Suppressor macrophage treated with lipopolysaccharide for 4 hours (primary cell): ENCODE results near the gene CACNA2D3.

Experiments
- DNase-seq: peaks from one replicate; pipeline ENCODE4 v3.0.0-alpha.2; 2020

CACNA2D3 gene

GRCh38 chr3:54541369-54541768, 419.0 kb downstream of the CACNA2D3 start:
- no peak for DNase-seq

GRCh38 chr3:54543446-54543845, 421.1 kb downstream of the CACNA2D3 start:
- DNase-seq, result no peak

- DNase-seq, result no peak
Measured at GRCh38 chr3:54547051-54547450, 424.7 kb downstream of the CACNA2D3 start.

- DNase-seq, result no peak
Measured at GRCh38 chr3:54547846-54548245, 425.5 kb downstream of the CACNA2D3 start.

GRCh38 chr3:54549607-54550220, 427.4 kb downstream of the CACNA2D3 start:
- no peak for DNase-seq

- no peak for DNase-seq
Measured at GRCh38 chr3:54550221-54550977, 428.0 kb downstream of the CACNA2D3 start.

- no peak for DNase-seq
Measured at GRCh38 chr3:54556630-54557029, 434.3 kb downstream of the CACNA2D3 start.

- DNase-seq, result no peak
Measured at GRCh38 chr3:54557538-54558428, 435.4 kb downstream of the CACNA2D3 start.

GRCh38 chr3:54563501-54564200, 441.3 kb downstream of the CACNA2D3 start:
- no peak for DNase-seq

GRCh38 chr3:54564374-54564925, 442.1 kb downstream of the CACNA2D3 start:
- no peak for DNase-seq

- no peak for DNase-seq
Measured at GRCh38 chr3:54565956-54566355, 443.6 kb downstream of the CACNA2D3 start.

GRCh38 chr3:54567949-54568348, 445.6 kb downstream of the CACNA2D3 start:
- no peak for DNase-seq

GRCh38 chr3:54570008-54570407, 447.7 kb downstream of the CACNA2D3 start:
- DNase-seq, result no peak

- DNase-seq, result no peak
Measured at GRCh38 chr3:54572197-54572895, 450.0 kb downstream of the CACNA2D3 start.

- no peak for DNase-seq
Measured at GRCh38 chr3:54573858-54574257, 451.5 kb downstream of the CACNA2D3 start.

GRCh38 chr3:54574906-54575617, 452.7 kb downstream of the CACNA2D3 start:
- DNase-seq, result no peak

GRCh38 chr3:54575618-54575960, 453.2 kb downstream of the CACNA2D3 start:
- no peak for DNase-seq

GRCh38 chr3:54577313-54577712, 455.0 kb downstream of the CACNA2D3 start:
- no peak for DNase-seq

- no peak for DNase-seq
Measured at GRCh38 chr3:54578417-54578816, 456.1 kb downstream of the CACNA2D3 start.

GRCh38 chr3:54580453-54580852, 458.1 kb downstream of the CACNA2D3 start:
- DNase-seq, result no peak

- DNase-seq, result no peak
Measured at GRCh38 chr3:54582424-54582823, 460.1 kb downstream of the CACNA2D3 start.
